HG03139 (cell line): Measurements from ENCODE around the gene PCBP3.

Source experiments
- ATAC-seq: cut with Tn5 transposase; IDR thresholded peaks from one replicate; pipeline ENCODE4 v1.9.1; 2021; ENCODE audit not compliant: unreplicated experiment

Gene PCBP3

GRCh38 chr21:45747802-45748445, 104.4 kb downstream of the PCBP3 start:
- ATAC-seq = no peak

DNA sequence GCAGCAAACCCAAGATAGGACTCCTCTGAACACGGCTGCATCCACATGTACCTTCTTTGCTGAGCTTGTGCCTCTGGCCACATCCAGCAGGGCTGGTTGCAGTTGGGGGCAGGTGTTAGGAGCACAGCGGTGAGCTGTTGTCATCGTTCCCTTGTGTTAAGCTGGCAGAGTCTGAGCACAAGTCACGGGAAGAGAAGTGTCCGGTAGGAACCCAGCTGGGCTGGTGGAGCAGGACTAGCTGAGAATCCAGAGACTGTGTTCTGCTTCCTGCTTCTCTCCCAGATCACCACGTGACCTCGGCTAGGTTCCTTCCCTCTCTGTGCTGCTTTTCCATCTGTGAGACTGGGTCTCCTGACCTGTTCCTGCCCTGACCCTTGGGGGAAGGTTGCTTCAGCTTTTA, 105.1 kb downstream of the PCBP3 start:
- ATAC-seq = no peak

DNA sequence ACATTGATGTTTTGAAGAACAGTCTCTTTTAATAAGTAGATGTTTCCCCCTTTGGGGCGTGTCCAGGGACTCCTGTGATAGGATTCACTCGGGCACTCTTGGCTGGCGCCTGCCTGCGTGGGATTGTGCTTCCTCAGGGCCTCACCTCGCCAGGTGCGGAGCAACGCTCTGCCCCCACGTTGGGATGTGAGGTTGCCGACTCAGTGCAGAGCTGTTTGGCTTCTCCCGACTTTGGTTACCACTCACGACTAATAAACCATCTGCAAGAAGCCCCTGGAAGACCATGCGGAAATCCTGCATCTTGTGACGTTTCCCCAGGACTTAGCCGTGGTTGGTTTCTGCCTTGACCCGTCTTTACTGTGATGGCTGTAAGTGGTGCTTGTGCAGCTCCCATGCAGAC, 106.4 kb downstream of the PCBP3 start:
- no peak for ATAC-seq

- no peak for ATAC-seq
Measured at GRCh38 chr21:45750936-45751335, 107.4 kb downstream of the PCBP3 start.

GRCh38 chr21:45753445-45753844, 109.9 kb downstream of the PCBP3 start:
- no peak for ATAC-seq

DNA sequence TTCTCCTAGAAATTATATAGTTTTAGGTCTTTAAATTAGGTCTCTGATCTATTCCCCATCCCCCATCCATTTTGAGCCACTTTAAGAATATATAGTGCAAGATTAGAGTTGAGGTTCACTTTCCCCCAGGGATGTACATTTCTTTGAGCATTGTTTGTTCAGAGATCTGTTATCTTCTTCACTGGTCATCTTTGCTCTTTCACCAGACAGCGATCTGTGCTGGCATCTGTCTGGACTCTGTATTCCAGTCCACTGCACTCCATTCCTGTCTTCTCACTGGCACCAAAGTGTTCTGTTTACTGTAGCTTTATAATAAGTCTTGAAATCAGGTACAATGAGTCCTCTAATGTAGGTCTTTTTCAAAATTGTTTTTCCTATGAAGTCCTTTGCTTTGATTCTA, 112.5 kb downstream of the PCBP3 start:
- ATAC-seq = no peak

- no peak for ATAC-seq
Measured at GRCh38 chr21:45756669-45757068, 113.1 kb downstream of the PCBP3 start.

DNA sequence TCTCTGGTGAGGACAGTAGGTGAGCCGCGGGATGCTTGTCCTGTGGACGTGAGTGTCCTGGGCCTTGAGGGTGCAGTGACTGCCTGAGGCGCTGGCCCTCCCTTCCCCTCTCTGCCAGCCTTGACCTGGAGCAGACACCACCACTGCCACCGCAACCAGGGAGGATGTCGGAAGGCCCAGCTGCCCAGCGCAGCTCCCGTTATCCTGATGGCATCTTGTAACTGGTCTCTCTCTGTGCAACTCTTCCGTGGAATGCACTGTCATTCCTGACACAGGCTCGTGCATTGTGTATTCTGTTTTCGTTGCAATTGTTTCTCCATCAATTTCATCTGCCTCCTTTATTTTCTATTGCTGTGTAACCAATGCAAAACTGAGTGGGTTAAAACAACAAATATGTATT, 118.2 kb downstream of the PCBP3 start:
- no peak for ATAC-seq

- ATAC-seq = no peak
Measured at GRCh38 chr21:45763074-45763473, 119.5 kb downstream of the PCBP3 start.

DNA sequence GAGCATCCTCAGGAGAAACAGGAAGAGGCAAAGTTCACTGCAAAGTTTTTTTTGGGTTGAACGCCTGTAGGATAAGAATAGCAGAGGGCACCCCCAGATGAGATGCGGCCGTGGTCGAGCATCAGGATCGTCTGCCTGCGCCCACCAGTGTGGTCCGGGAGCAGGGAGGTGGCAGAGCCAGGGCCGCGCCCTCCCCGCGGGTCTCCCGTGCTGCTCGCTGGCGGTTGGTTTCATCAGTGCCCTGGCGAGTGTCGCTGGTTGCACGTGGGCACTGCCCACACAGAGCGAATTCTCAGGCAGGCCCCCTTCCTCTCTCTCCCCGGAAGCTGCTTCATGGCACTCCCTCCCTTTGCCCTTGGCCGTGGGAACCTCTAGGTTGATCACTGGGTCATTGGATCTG, 120.0 kb downstream of the PCBP3 start:
- ATAC-seq = no peak

- no peak for ATAC-seq
Measured at GRCh38 chr21:45764792-45765191, 121.3 kb downstream of the PCBP3 start.

GRCh38 chr21:45765375-45765774, 121.8 kb downstream of the PCBP3 start:
- no peak for ATAC-seq

DNA sequence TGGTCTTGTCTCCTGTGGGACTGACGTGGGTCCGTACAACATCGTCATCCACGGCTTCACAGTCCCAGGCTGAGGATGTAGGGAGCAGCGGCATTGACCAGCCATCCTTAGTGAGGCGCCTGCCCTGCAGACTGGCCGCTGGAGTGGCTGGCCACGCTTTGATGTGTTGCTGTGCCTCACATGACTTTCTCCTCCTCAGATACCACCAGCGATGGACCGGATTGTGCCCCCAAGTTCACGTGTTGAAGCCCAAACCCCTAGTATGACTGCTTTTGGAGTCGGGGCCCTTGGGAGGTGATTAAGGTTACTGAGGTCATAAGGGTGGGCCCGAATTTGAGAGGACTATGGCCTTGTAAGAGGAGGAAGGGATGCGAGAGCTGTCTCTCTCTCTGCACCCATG, 122.5 kb downstream of the PCBP3 start:
- ATAC-seq = no peak

DNA sequence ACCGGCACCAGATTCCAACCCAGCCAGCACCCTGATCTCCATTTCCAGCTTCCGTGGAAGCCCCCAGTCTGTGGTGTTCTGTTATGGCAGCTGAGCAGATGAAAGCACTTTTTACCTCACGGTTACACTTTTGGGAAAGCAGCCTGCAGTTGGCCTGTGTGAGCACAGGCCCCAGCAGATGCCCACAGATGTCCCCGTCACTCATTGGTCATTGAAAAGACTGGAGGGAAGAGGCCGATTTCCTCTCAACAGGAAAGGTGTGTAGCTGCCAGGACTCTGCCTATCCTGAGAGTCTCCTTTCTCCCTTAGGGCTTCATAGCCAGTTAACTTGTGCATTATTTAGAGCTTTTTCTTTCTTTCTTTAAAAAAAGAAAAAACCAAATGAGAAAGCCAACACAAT, 123.0 kb downstream of the PCBP3 start:
- ATAC-seq = no peak

DNA sequence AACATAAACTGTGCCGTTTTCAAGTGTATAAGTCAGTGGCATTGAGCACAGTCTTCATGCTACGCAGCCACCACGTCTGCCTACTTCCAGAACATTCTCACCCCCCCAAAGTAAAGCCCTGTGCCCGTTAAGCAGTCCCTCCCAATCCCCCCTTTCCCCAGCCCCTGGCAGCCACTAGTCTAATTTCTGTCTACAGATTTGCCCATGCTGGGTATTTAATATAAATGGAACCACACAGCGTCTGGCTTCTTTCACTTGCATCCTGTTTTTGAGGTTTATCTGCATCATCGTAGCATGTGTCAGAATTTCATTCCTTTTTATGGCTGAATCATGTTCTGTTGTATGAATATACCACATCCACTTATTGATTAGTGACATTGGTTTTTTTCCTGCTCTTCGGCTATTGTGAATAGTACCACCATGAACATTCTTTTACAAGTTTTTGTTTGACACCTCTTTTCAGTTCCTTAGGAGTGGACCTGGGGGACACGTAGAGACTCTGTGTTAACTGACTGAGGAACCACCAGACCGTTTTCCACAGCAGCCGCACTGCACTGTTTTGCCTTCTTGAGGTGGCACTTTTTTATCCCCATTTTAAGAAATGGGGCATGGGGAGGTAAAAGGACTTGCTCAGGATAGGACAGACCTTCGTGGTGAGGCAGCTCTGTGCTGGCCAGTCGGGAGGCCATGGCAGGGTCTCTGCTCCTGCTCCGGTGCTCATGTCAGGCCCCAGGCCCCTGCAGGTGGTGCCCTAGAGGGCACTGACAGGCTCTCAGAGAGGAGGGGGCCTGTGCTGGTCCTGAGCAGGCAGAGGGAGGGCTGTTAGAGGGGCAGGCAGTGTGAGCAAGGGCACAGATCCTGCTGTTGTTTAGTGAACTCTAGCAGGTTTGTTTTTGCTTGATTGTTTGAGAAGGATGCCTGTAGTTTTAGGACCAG, 123.8 kb downstream of the PCBP3 start:
- ATAC-seq = no peak

- ATAC-seq = no peak
Measured at GRCh38 chr21:45768011-45768739, 124.7 kb downstream of the PCBP3 start.

DNA sequence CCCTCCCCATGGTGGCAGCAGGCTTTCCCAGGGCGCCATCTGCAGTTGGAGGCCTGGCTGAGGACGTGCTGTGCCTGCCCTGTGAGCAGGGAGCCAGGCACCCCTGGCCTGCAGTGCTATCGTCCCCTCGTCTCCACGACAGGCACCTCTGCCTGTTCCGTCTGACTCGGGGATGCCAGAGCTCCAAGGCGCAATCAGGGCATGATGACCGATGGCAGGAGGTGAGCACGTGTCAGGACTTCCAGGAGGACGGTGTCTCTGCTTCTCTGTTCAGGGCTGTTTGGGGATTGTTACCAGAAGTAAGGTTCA, 125.2 kb downstream of the PCBP3 start:
- no peak for ATAC-seq

- no peak for ATAC-seq
Measured at GRCh38 chr21:45769294-45769693, 125.8 kb downstream of the PCBP3 start.

DNA sequence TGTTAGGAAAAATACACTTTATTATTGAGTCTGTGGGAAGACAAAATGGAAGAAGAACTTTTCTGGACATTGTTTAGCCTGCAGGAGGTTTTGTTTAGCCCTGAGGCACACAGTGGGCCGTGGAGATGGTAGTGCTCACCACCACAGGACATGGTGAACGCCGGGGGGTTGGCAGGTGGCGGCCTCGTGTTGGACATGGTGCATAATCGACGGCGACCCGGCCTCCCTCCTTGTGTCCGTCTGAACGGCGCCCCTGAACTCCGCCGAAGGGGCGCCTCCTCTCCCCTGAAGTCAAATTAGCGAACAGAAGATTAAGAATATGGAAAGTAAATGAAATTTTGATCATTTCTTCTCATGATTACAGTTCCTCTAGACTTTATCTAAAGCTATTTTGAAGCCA, 126.4 kb downstream of the PCBP3 start:
- no peak for ATAC-seq

DNA sequence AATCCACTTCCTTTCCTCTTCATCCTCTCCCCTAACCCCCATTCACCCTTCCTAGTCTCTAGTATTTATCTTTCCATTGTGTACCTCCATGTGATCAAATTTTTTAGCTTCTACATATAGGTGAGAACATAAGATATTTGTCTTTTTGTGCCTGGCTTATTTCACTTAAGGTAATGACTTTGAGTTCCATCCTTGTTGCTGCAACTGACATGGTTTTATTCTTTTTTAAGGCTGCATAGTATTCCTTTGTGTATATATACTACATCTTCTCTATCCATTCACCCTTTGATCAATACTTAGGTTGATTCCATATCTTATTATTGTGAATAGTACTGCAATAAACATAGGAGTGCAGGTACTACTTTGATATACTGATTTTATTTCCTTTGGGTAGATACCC, 128.7 kb downstream of the PCBP3 start:
- ATAC-seq = no peak

GRCh38 chr21:45774291-45774690, 130.8 kb downstream of the PCBP3 start:
- ATAC-seq = no peak

GRCh38 chr21:45776971-45777370, 133.4 kb downstream of the PCBP3 start:
- no peak for ATAC-seq
